ENCODE results near the gene RELN.

The RELN gene

DNA sequence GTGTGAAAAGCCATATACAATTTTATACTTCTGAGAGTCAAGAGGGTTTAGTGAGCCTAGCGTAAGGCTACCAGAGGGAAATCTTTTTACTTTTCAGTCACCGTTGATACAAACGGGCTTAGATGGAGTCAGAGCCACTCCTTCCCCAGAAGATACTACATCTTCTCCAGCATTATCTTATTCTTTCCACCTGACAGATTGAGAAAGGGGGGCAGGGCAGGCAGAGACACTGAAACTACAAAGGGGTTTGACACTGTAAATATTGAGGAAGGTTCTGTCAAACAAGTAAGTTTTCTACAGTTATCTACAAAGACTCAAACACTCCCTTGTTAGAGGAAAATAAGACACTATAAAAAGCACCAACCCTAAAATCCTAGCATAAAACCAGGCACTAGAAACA, 100.0 kb downstream of the RELN start:
- DNase-seq, result no peak

DNA sequence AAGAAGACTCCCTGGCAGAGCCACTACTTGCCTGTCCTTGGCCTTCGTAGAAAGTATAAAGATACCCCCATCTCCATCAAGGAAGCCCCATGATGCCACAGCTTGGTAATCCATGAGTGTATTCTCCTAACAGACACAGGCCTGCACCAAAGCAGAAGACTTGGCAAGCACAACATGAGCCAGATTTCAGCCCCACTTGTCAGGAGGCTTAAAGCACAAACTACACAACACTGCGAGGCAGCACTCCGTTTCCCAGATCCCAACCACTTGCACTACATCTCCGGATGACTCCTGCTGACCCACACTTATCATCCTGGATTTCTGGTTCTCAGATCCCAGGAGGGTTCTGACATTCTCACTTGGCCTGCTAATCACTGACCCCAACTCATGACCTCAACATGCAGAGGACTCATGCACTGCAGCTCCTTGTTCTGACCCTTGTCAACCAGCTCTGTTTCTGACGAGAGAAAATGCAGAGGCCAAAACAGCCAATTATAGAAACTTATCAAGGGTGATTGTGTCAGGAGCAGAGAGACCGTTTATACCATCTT, 100.8 kb downstream of the RELN start:
- no peak for DNase-seq

DNA sequence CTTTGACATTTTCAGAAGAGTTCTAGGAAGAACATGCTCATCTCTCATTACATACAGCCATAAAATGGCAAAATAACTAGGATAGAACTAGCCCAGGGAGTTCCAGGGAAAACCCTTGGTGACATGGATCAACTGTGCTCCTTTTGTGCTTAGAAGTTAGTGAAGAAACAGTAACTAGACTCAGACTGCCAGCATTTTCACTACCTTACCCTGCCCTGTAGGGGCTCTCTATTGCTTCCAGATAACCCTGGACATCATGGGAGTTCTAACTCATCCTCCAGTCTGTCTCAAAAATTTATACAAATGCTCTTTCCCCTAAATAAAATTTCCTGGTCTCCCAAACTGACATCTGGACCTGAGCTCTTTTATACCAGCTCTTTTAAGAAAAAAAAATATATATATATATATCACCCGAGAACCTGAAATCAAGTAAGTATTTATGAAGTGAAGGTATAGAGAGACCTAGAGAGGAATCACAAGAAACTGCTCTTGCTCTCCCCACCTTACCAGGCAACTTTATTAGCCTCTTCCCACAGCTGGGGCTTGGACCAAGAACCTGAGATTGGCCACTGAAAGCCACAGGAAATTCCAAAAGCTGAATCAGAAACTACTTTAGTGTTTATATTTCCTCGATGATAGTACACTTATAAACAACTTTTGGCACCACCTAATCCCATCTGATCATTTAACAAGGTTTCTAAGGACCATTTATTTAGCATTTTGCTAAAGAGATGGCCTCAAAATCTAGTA, 101.4 kb downstream of the RELN start:
- DNase-seq, result no peak

DNA sequence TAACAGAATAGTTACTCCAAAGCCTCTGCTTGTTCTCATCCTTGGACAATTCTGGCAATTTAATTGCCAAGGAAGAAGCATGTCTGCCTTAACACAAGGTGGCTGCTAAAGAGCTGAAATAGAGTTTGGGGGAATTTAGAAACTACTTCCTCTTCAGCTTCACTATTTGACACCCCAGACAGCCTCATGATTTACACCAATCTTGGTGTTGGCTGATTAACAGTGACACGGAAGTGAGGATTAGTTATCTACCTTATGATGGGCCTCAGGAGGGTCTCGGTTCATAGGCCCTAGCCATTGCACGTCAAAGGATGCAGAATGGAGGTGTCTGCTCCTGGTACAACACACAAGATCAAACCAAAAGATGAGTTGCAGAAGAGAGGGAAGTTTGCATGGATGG, 102.4 kb downstream of the RELN start:
- DNase-seq, result no peak

DNA sequence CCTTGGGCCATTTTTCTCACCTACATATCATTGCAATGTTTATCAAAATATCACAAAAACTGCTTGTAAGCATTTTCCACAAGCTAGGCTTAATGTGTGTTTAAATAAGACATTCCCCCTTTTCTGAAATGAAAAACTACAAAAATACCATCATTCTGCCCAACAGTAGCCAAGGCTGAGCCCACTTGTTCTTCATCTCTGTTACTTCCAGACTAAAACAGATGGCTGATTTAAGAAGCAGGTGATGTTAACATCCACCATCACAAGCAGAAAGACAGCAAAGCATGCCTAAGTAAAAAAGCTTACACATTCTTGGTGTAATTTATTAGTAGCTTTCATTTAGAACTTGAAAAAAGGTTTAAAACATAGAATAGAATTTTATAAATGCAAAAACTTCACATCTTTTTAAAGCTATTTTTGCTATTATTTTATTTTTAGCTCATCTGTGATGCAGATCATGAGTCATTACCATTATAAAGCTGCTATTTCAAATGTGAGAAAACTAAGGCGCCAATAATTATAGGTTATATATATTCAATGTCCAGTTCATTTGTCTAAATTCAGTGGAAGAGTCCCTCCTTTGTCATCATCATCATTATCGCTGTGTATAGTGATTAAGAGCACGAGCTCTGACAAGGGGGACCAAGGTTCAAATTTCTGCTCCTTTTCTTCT, 109.4 kb downstream of the RELN start:
- DNase-seq, result no peak

DNA sequence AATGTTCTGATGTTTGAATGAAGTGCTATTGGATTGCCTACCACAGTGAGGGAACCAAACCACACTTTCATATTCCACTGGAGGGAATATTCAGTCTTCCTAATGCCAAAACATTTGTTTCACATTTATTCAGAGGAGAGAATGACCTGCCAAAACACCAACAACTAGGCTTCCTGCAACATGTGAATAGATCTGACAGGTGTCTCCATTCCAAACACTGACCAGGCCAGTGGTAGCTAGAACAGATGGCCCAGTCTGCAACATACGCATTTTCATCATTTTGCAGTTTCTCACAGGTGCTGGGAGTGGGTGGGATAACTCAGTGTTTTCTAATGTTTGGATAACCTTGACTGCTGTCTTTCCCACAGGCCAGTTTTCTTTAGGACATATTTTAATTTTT, 110.0 kb downstream of the RELN start:
- no peak for DNase-seq

DNA sequence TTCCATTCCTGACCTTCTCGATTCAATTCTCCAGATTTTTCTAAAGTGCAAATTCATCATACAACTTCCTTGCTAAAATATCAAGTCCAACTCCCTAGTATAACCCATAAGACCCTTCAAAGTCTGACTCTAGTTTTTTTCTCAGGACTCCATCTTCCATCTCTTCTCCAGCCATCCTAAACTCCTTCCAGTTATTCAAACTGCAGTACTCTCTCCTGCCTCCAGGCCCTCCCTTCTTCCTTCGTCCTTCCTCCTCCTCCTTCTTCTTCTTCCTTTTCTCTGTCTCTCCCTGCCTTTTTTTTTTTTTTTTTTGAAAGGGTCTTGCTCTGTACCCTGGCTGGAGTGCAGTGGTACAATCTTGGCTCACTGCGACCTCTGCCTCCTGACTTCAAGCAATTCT, 111.9 kb downstream of the RELN start:
- no peak for DNase-seq

DNA sequence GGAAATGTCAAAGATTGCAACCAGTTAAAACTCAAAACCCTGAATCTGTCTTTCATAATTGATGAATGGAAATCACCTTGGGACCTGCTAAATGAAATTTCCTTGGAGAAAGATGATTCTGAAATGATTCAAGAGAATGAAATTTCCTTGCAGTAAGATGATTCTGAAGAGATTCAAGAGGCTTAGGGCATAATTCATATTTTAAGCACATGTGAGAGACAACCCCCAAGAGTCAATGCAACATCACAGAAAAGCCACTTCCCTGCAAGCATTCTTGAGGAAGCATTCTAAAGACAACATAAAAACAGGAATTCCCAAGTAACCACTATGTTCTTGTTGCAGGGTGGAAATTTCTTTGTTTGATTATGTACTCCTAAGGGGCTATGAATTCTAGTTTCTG, 113.7 kb downstream of the RELN start:
- DNase-seq, result no peak

DNA sequence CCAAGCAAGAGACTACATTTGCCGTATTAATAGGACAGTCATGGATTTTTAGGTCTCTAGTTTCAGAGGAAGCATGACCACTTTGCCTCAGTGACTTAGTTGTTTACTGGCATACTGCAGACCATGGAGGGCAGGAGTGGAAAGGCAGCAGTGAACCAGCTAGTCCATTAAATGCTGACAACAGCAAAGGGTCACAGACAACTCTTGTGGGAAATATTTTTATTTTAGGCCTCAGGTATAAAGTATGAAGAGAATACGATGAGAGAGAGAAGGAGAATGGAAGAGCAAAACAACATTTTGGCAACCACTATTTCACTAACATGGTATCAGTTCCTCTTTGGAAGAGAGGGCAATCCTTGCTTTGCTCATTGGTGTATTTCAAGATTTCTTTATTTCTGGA, 118.0 kb downstream of the RELN start:
- no peak for DNase-seq

DNA sequence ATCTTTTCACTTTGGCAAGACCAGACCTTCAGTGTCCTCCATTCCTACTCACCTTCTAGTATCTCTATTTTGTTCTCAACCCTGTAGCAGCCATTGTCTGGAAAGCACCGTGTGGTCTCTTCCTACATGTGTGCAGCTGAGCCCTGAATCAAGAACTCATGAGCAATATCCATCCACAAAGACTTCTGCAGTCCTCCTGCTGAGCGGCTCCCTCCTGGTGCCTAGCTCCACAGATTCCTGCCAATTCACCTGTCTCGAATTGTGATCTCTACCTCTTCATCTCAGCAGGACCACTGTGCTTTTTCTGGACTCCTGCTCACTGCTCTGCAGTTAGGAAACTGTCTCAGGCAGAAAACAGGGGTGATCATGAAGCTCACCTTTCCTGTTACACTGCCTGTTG, 118.8 kb downstream of the RELN start:
- no peak for DNase-seq

DNA sequence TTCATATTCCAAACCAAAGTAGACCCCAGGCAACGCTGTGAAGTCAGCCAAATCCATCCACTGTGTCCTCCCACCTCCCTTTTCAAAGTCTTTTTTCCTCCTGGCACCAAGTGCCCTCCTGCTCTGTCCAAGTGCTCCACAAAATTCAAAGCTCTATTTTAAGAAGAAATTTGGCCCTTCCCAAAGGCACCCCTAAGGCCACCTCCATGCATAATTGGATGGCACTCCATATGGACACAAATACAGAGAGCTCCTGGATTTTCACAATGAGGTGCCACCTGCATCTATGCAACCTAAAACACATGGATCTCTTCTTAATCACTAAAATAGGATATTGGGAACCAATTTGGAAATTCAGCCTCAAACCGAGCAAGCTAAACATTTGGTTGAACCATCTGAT, 121.6 kb downstream of the RELN start:
- no peak for DNase-seq

DNA sequence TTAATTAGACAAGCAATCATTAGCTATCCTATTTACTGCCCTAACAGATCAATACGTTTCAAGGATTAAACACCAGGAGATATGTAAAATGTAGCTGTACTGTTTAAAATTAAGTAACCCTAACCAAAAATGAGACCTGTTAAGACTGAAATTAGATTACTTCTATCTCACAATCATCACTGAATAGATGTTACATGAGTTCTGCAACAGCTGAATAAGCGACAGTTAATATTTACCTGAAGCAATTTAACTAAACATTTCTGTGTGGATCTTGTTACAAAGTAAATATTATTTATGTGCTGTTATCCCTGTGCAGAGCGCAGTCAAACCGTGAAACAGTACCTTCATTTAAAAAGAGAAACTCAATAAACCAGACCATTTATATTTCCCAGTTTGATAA, 122.5 kb downstream of the RELN start:
- DNase-seq, result no peak

DNA sequence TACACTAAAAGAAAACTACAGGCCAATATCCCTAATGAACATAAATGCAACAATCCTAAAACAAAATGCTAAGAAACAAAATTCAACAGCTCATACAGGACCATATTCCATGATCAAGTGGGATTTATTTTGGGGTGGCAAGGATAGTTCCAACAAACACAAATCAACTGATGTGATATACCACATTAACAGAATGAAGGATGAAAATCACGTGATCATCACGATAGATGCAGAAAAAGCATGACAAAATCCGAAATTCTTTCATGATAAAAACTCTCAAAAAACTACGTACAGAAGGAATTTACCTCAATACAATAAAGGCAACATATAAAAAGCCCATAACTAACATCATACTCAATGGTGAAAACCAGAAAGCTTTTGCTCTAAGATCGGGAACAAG, 124.0 kb downstream of the RELN start:
- no peak for DNase-seq

DNA sequence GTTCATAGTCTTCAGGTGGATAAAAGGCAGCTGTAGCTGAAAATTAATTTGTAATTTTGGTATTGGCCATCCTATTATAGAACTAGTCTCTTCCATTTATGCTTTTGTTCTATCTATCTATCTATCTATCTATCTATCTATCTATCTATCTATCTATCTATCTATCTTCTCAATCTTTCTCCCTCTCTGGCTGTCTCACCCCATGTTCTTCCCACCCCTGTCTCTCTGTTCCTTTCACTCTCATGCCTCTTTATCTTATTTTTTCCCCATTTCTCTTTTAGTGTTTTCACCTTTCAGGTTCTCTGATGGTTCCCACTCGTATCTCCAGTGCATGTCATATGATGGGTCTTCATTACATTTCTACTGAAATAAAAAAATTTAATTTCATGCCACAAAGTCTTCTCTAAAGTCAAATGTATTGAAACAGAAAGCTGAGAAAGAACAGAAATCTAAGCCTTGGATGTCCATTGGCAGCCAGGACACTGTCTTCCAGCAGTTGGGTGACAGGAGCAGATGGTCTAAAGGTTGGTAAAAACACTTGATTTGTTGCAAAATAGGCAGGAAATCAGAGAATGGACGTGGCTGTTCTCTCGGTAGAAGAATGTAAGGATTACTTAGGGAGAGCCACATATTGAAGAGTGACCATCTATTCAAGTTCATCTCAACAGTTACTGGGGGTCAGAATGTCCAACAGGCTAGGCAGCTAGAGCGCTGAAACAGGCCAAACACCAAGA, 127.0 kb downstream of the RELN start:
- no peak for DNase-seq

DNA sequence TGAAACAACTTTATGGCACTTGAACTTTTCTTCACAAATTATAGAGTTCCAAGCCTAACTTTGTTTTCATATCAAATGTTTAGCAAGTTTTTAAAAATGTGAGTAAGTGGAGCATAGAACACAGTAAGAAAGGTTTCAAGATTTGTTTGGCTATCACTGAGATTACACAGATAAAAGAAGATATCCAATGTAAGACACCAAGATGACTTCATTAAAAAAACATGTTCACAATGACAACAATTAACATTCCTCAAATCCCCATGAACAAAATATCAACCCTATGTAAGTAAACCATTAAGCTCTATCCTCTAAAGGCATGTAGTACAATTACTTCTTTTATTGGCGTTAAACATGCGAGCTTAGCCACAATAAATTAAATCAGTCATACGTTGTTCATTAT, 129.7 kb downstream of the RELN start:
- no peak for DNase-seq

DNA sequence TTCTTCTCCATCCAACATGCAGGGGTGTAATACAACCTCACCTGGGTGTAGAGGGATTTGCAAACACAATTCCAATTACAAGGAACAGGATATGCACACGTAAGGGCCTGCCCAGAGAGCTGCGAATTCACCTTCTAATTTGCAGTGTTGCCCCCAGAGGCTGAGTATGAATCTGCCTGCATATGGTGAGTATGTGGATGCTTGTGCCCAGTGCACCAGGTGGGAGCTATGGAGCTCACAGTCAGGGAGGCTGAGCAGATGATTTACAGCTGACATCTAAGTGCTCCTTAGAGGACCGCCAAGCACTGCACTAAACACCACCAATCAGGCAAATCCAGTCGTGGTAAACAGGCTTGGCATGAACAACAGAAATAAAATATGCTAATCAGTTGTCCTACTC, 132.0 kb downstream of the RELN start:
- DNase-seq, result no peak

DNA sequence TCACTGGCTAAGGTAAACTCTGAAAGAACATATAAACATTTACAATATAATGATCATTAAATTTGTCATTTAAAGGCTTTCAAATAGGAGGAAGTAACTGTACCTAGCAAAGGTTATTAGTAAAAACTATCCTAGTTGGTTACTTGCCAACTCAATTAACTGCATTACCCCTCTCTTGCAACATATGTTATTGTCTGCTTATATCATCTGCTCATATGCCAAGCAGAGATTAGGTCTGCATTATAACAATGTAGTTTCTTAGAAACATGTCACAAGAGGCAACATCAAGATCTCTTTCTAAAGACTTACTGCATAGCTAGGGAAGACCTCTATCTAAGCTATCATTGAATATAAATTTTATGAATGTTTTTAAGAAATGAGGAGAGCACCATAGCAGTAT, 132.5 kb downstream of the RELN start:
- DNase-seq, result no peak

DNA sequence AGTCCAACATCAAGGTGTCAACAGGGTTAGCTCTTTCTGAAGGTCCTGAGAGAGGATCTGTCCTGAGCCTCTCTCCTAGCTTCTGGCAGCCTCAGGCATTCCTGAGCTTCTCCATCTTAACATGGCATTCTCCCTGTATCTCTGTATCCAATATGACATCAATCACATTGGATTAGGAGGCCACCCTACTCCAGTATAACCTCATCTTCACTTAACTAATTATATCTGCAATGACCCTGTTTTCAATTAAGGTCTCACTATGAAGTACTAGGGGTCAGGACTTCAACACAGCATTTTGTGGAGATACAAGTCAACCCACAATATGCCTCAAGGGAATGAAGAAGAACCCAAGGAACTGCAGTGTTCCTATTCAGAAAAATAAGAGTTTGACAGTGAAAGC, 133.8 kb downstream of the RELN start:
- DNase-seq, result no peak

DNA sequence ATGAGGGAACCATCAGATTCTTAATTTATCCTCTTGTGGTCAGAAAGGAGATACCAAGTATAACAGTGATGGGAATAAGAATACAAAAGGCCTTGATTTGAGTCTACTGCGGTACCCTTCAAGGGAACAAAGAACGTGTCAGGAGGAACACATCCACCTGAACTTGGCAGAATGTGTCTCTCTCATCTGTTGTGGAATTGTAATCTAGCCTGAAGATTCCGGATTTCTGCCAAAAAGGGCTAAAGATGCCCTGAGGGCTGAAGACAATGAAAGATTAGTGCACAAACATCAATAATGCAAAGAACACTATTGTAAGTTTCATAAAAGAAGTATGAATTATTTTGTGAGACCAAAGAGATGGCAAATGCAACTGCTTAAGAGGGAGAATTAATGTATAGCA, 134.8 kb downstream of the RELN start:
- no peak for DNase-seq

DNA sequence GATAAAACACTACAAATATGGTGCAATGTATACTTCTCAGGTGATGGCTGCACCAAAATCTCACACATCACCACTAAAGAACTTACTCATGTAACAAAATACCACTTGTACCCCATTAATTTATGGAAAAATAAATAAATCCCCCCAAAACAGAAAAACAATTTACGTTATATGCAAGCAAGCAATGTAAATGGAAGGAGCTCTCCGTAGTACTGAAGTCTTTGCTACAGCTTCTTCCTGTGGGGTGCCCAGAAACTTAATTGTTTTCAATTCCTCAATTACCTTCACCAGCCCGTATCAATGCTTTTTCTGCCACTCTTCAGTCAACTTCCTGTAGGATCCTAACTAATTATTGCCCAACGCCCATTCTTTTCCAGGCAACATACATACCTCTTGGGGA, 138.1 kb downstream of the RELN start:
- no peak for DNase-seq

DNA sequence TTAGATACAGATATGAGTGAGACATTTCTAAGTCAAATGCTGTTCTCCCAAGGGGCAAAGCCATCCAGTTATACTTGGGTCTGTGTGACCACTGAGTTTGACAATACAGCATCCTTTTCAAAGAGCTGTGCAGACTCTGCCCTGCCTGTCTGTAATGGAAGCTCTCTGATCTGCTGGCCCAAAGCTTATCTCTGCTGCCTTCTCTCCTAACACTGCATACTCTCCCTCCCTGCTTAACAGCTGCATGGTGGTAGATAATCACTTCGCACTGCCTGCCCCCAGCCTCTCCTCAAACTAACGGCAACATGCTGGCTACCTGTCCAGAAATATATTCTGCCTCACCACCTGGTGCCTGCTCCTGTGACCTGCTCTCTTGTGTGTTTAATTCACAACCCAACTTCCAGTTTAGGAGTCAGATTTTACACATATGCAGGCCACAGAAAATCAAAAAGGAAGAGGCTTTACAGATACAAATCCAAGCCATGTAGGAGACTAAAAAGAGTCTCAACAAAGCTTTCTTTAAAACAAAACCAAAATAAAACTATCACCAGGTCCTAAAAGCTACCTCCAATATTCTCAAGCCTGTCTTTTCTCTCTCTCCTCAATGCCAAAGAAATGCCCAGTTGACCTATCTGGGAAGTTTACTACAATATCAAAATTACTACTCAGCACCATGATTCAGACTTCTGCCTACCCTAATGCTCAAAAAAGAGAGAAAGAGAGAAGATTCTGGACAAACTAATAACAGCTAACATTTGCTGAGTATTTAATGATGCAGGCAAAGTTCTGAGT, 145.6 kb downstream of the RELN start:
- no peak for DNase-seq

DNA sequence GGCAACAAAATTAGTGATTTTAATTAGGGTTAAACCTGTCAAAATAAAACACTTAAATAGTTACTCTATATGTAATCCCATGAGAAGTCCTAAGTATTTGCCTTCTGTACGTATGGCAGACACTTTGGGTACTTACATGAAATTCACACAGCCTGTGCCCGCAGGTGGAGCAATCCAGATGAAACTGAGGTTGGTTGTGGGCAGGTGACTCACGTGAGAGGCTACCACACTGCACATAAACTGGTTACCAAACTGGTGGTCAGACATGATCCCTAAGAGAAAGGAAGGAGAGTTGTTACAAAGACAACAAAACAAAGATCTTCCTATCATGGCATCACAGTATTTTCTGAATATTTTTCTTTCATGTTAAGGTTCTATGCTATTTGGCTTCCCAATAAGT, 156.1 kb downstream of the RELN start:
- no peak for DNase-seq

DNA sequence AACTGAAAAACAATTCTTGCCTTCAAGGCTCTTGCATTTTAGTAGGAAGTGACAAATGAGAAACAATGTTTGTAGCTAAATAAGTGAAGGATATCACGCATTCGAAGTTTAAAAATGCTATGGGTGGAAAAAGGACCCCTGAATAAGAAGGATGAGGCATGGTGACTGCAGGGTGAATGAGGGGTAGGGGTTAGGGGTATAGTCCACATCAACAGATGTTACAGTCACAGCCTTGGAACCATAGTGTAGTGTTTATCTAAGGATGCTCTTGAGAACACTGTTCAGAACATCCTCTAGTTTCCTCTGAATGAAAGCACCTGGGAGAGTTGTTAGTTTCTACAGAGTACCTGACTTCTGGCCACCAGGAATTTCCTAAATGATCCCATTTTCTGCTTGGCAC, 157.0 kb downstream of the RELN start:
- DNase-seq, result no peak
